KOPT-K1 (cell line): ENCODE measurements around the gene DIRAS1.

Experiments used
- H3K27ac ChIP-seq: fragments of 200-600 bp; sonication (generic); 2 replicates; pipeline ENCODE4 v1.5.1; 2016; ENCODE audit warnings: antibody characterized with exemption, mild to moderate bottlenecking, low read depth, low read length; ENCODE audit not compliant: poor library complexity, severe bottlenecking
- H3K36me3 ChIP-seq: fragments of 200-600 bp; sonication (generic); 2 replicates; pipeline ENCODE4 v1.5.1; 2017; ENCODE audit warnings: antibody characterized with exemption, mild to moderate bottlenecking, low read length, moderate library complexity; ENCODE audit not compliant: insufficient read depth
- H3K9me3 ChIP-seq: fragments of 200-600 bp; sonication (generic); 2 replicates; pipeline ENCODE4 v1.5.1; 2017; ENCODE audit warnings: antibody characterized with exemption, low read length, mild to moderate bottlenecking; ENCODE audit not compliant: insufficient read depth, poor library complexity, severe bottlenecking

DIRAS1 gene, protein sequence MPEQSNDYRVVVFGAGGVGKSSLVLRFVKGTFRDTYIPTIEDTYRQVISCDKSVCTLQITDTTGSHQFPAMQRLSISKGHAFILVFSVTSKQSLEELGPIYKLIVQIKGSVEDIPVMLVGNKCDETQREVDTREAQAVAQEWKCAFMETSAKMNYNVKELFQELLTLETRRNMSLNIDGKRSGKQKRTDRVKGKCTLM

DNA sequence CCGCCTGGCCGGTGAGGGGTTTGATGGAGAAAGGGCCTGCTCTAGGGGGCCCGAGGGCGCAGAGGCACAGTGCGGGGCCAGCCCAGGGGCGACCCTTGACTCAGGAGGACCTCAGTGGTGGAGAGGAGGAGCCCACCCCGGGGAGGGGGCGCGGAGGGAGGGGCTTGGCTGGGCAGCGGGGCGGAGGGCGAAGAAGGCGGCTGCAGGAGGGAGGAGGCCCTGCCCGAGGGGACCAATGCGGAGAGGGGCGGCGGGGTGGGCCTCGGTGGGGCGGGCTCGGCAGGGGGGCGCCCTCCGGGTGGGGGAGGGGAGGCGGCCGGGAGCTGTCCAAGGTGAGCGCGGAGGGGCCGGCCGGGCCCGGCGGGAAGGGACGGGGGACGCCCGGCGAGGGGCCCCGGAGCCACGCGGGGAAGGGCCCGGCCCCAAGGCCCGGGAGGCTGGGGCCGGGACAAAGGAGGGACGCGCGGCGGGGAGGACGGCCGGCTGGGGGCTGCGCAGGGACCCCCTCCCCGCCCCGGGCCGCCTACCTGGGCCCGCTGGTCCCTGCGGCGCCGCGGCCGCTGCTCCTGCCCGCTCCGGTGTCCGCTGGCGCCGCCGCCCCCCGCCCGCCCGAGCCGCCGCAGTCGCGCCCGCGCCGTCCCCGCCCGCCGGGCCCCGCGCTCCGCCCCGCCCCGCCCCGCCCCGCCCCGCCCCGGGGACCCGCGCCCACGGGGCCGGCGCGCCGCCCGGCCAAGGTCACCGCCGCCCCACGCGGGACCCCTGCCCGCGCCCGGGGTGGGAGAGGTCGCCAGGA is at the start of gene DIRAS1:
TSS of gene DIRAS1 (minus strand) at position 596 of the 793 bp plus-strand sequence. CDS start 3,566 bp downstream, outside the sequence.
- no peak within 1 kb of the TSS for H3K27ac ChIP-seq
- H3K9me3 ChIP-seq = no peaks in the 10 kb centered on the region

DNA sequence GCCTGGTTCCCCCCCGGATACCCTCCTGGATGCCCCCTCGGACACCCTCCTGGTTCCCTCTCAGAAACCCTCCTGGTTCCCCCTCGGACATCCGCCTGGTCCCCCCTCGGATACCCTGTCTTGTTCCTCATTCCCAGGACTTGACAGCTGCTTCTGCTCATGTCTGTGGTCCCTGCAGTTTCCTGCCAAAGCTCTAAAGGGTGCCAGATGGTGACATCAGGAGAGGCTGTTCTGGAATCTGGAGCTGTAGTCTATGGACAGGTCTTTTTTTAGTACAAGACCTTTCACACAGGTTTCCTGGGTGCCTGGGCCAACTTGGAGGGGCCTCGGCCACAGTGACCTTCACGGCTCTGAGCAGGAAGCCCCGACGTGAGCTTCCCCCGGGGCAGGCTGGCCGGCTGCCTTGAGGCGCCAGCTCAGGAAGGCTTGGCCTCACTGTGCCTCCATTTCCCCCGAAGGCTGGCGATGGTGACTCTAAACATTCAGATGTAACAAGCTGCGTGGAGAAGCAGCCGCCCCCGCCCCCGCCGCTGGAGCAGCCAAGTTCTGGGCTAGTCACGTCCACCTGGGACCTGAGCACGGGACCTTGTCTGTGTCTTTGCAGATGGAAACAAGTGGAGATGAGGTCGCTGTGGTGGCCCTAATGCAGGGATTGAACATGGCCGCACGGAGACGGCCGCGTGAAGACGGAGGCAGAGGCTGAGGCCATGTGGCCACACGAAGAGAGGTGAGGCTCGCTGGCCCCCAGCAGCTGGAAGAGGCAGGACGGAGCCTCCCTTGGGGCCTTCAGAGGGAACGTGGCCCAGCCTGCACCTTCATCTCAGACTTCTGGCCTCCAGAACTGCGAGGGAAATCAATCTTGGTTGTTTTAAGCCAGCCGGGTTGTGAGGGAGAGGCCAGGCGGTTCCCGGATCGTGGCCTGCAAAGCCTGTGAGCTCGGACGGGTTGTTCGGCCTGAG is 49.2 kb upstream of the DIRAS1 start:
- H3K36me3 ChIP-seq = peaks cover 58% of the 10 kb centered on the region
- no peak overlapping the region for H3K27ac ChIP-seq

More for the DNA sequence above, at the start of gene DIRAS1:
- no peaks in the 10 kb centered on the region for H3K36me3 ChIP-seq

DNA sequence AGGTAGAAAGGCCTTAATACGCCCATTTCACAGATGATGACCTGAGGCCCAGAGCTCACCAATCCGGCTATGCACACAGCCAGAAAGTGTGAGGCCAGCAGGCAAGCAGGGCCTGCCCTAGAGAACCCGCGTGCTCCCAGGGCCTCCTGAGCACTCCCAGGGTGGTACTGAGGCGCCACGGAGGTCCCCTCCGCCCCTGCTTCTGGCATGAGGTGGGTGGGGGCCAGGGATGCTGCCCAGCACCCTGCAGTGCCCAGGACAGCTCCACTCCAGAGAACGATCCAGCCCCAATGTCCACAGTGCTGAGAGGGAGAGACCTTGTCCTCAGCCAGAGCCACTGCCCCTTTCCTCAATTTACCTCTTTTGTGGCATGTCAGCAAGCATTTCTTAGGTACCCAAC is 48.0 kb upstream of the DIRAS1 start:
- H3K36me3 ChIP-seq = peaks cover 69% of the 10 kb centered on the region
- H3K27ac ChIP-seq = no peak overlapping the region
- no peaks in the 10 kb centered on the region for H3K9me3 ChIP-seq

More for the DNA sequence above, 49.2 kb upstream of the DIRAS1 start:
- H3K9me3 ChIP-seq = no peaks in the 10 kb centered on the region

DNA sequence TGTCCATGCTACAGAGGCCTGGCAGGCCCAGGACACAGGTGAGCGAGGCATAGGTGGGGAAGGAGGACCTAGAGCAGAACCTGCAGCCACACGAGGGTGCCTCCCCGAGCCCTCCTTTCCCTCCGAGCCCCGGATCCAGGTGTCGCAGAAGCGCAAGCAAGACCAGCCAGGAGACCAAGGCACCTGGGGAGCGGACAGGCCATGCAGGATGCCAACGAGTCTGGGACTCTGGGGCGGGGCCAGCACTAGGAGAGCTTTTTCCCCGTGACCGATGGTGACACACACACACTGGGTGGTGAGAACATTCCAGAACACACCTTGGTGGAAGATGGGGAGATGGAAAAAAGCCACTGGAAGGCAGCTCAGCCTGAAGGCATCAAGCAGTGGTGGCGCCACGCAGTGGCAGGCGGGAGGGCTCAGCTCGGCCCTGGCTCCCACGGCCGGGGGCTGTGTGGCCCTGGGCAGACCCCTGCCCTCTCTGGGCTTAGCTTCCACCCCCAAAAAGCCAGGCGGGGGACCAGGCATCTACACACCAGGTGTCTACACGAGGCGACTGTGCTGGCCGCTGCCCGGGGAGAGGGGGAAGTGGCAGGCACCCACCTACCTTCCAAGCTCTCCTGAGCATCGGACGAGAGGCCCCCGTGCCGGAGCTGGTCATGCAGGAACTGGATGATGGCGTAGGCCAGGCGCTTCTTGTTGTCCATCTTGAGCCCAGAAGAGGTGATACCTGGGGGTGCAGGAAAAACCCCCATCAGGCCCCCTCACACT is 47.4 kb upstream of the DIRAS1 start:
- H3K9me3 ChIP-seq = no peaks in the 10 kb centered on the region
- peaks cover 76% of the 10 kb centered on the region for H3K36me3 ChIP-seq
- no peak overlapping the region for H3K27ac ChIP-seq

DNA sequence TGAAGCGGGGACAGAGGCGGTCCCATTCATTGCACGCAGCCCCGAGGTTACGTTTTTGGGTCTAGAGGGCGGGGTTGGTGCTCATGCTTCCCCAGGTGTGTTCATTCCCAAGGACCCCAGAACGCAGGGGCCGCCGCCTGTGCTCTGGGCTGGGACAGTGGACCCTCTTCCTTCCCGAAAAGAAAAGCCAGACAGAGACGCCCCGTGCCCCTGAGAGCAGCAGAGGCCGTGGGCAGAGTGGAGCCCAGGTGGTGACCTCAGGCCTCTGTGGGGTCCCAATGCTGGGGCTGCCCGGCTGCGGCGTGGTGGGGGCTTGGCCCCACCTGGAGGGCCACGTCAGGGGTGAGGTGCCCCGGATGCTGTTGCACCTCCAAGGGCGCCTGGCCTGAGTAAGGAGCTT is 46.5 kb upstream of the DIRAS1 start:
- H3K9me3 ChIP-seq = no peaks in the 10 kb centered on the region
- peaks cover 84% of the 10 kb centered on the region for H3K36me3 ChIP-seq
- no peak overlapping the region for H3K27ac ChIP-seq

DNA sequence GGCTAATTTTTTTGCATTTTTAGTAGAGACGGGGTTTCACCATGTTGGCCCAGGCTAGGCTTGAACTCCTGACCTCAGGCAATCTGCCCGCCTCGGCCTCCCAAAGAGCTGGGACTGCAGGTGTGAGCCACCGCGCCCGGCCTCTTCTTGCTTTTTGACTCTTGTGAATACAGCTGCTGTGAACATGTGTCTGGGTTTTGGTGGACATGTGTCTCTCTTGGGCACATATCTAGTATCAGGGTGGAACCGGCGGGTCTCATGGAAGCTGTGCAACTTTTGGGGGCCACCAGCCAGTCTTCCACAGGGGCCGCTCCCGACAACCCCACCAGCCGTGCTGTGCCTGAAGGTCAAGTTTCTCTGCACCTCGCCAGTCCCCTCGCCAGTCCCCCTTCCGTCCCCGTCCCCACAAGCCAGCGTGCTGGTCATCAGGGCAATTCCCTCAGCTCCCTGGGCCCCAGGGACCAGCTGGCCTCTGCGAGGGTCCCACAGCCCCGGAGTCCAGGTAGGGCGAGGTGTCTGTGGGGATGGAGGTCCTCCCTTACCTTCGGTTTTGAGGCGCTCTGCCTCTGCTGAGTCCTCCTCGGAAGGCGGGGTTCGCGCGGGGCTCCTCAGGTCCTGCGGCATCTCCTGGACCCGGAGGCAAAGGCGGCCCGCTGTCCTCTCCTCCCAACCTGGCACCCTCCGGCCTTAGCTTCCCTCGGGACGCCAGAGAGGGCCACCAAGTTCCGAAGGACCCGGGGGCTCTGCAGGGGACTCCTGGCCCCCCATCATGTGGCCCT is 45.6 kb upstream of the DIRAS1 start:
- H3K27ac ChIP-seq = no peak overlapping the region
- peaks cover 88% of the 10 kb centered on the region for H3K36me3 ChIP-seq
- H3K9me3 ChIP-seq = no peaks in the 10 kb centered on the region

DNA sequence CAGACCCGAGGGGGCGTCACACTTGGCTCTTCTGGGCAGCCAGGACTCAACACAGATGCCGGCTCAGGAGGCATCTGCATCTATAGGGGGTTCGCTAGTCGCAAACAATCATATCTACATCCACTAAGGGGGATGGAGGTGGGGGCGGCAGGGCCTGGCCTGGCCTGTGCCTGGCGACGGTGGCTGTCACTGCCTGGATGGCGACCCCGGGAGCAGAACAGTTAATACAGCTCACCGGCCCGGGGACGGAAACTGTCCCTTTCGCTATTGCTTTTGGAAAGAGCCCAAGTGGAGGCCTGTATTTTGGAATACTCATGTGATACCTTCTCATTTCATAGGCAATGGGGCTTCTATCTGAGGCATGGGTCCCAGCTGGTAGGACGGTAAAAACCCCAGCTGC is 44.2 kb upstream of the DIRAS1 start:
- Histone ChIP-seq H3K9me3 (no peaks in the 10 kb centered on the region), H3K36me3 (peaks cover 93% of the 10 kb centered on the region), H3K27ac (no peak overlapping the region)

DNA sequence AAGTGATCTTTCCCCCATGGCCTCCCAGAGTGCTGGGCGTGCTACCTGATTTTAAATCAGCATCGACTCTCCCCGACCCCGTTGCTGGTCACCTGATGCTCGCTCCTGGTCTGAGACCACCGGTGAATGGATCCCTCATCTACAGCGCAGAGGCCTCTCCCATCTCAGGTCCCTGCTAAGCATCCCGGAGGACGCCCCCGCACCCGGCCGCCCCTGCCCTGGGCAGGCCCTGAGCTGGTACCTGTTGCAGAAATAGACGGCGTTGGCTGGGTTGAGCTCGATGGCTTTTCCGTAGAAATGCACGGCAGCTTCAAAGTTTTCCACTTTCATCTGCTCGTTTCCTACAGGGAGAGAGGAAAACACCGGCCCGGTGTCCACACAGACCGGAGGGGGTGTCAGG is 43.8 kb upstream of the DIRAS1 start:
- H3K36me3 ChIP-seq = peaks cover 94% of the 10 kb centered on the region
- no peaks in the 10 kb centered on the region for H3K9me3 ChIP-seq

DNA sequence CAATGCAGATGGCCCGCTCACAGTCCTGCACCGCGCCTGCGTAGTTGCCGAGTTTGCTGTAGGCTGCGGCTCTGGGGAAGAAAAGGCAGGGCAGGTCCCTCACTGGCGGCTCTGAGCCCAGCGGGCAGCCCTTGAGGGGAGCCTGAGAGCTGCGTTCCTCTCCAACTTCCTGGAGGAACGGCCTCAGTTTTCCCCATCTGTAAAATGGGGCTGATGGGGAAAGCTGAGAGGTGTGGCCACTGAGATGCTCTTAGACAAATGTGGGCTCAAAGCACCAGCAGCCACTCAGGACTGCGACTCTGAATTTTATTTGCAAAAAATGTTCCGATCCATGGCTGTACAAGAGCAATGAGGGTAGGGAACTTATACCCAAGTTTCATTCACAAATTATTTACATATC is 42.5 kb upstream of the DIRAS1 start:
- Histone ChIP-seq H3K9me3 (no peaks in the 10 kb centered on the region), H3K27ac (no peak overlapping the region), H3K36me3 (peaks cover 97% of the 10 kb centered on the region)

More for the DNA sequence above, 43.8 kb upstream of the DIRAS1 start:
- no peak overlapping the region for H3K27ac ChIP-seq

DNA sequence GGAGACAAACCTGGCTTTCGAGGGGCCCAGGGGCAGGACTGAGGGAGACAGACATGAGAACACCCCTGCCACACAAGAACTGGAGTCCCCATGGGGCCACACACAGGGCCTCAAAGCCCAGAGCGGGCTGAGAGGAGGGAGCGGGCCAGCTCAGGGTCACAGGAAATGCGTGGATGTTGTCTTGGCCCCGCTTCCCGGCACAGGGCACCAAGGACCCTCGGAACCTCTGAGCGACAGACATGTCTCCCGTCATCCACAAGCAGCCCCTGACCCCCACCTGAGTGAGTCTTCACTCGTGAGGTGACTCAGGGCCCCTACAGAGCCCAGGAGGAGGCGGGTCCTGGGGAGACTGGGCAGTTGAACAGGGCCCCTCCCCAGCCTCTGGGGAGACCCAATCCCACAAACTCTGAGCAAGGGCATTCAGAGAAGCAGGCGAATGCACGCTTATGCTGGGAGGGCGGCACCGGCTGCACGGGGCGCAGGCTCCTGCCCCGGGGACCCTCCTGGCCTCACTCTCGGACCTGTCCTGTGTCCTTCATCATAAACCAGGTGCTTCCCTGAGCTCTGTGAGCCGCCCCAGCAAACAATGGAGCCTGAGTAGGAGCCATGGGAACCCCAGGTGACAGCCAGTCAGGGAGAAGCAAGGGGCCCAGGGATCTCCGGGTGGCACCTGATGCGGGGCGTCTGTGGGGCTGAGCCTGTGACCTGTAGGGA is 41.8 kb upstream of the DIRAS1 start:
- Histone ChIP-seq H3K9me3 (no peaks in the 10 kb centered on the region), H3K36me3 (peaks cover 96% of the 10 kb centered on the region), H3K27ac (no peak overlapping the region)

DNA sequence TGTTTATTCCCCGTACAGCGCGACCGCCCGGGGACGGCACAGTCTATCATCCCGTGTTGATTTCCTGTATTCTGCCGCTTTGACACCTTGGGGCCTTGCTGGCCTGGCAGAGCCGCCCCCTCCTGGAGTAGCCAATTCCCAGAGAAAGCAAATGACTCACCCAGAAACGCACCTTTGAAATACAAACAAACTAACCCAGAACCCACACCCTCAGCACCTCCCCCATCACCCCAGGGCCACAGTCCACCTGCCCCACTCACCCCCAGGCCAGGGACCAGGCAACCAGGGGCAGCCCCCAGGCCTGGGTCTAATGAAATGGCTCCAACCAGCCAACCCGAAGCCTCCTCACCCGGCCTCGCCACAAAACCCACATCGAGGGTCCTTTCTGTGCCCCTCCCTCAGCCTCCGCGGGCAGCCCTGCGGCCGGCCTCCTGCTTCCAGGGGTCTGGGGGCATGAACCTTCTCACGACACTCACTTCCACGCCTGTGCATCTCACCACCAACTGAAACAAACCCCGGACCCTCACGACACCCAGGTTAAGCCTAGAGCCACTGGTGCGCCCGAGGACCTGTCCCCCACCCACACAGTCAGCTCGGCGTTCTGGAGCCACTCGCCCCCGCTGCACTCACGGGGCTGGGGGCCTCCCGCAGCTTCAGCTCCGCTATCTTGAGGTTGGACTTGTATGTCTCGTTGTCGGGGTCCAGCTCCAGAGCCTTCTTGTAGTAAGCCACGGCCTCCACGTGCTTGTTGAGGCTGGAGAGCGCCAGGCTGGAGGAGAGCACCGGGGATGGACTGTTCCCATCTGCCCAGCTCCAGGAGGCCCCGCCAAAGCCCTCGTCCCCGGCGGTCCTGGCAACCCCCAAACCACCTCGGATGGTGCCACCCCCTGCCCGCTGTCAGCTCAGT is 41.0 kb upstream of the DIRAS1 start:
- no peak overlapping the region for H3K27ac ChIP-seq
- no peaks in the 10 kb centered on the region for H3K9me3 ChIP-seq
- H3K36me3 ChIP-seq = peaks cover 96% of the 10 kb centered on the region

DNA sequence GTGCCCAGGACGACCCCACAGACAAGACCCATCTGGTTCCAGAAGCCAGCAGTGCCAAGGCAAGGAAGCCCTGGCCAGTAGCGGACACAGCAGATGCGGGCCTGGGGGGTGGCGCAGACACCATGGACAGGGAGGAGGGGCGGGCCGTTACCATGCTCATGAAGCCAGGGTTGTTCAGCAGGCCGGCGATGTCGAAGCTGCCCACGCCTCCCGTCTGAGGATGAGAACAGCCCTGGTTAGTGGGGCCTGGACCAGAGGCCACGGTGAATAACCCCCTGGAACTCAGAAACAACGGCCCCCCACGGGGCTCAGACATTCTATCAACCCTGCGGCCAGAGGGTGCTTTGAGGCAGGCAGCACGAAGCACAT is 40.1 kb upstream of the DIRAS1 start:
- Histone ChIP-seq H3K36me3 (peaks cover 96% of the 10 kb centered on the region), H3K27ac (no peak overlapping the region), H3K9me3 (no peaks in the 10 kb centered on the region)

DNA sequence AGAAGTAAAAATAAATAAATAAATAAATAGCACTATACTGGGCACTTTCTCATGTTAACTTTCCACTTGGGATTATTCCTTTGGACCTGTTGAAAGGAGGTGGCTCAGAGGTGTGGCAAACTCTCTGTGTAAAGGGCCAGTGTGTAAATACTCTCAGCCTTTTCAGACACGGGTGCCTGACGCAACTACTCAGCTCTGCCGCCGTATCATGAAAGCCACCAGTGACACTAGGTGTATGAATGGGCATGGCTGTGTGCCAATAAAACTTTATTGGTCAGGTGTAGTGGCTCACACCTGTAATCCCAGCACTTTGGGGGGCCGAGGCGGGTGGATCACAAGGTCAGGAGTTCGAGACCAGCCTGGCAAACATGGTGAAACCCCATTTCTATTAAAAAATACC is 38.8 kb upstream of the DIRAS1 start:
- Histone ChIP-seq H3K36me3 (peaks cover 95% of the 10 kb centered on the region), H3K27ac (no peak overlapping the region), H3K9me3 (no peaks in the 10 kb centered on the region)
